ENCODE results near the gene MRFAP1L1.

MRFAP1L1 gene

GRCh38 chr4:6674500-6675149, 35.0 kb downstream of the MRFAP1L1 start:
- TF ChIP-seq, protein P1, sequence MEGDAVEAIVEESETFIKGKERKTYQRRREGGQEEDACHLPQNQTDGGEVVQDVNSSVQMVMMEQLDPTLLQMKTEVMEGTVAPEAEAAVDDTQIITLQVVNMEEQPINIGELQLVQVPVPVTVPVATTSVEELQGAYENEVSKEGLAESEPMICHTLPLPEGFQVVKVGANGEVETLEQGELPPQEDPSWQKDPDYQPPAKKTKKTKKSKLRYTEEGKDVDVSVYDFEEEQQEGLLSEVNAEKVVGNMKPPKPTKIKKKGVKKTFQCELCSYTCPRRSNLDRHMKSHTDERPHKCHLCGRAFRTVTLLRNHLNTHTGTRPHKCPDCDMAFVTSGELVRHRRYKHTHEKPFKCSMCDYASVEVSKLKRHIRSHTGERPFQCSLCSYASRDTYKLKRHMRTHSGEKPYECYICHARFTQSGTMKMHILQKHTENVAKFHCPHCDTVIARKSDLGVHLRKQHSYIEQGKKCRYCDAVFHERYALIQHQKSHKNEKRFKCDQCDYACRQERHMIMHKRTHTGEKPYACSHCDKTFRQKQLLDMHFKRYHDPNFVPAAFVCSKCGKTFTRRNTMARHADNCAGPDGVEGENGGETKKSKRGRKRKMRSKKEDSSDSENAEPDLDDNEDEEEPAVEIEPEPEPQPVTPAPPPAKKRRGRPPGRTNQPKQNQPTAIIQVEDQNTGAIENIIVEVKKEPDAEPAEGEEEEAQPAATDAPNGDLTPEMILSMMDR (IDR thresholded peaks at IDR 0.05): peak; percentile 75
- no peak for TF ChIP-seq ZFX (IDR thresholded peaks at IDR 0.05; ENCODE audit: borderline replicate concordance)
- peak overlapping the region; percentile 98 for H3K27ac ChIP-seq

DNA sequence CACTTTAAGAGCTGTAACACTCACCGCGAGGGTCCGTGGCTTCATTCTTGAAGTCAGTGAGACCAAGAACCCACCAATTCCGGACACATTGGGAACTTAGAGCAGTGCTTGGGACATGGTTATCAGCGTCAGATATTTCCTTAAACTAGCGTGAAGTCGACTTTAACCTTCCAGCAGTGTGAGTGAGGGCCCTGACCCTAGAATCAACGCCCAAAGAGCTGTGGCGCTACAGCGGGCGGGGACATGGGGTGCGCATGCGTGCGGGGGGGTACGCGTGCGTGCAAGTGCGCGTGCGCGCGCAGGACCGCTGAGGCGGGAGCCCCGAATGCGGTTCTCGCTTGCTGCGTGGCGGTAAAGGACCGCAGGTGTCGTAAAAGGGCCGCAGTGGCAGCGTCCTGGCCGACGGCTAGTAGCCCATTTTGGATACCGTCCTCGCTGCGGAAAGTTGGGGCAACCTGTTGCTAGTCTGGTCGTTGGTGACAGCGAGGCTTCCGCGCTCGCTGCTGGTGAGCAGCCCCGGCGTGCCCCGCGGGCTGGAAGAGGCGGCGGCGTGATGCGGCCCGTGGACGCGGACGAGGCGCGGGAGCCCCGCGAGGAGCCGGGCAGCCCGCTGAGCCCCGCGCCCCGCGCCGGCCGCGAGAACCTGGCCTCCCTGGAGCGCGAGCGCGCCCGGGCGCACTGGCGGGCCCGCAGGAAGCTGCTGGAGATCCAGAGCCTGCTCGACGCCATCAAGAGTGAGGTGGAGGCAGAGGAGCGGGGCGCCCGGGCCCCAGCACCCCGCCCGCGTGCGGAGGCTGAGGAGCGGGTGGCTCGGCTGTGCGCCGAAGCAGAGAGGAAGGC, 35.8 kb downstream of the MRFAP1L1 start:
- H3K27ac ChIP-seq: peak overlapping the region; percentile 98

GRCh38 chr4:6673191-6673659, 36.4 kb downstream of the MRFAP1L1 start:
- peak overlapping the region; percentile 98 for H3K27ac ChIP-seq

More for the DNA sequence above, 35.8 kb downstream of the MRFAP1L1 start:
- no peak for TF ChIP-seq ZFX (IDR thresholded peaks at IDR 0.05; ENCODE audit: borderline replicate concordance)
- TF ChIP-seq, protein P1 (IDR thresholded peaks at IDR 0.05): no peak

- H3K27ac ChIP-seq: peak overlapping the region; percentile 98
Observed at GRCh38 chr4:6672541-6673190, 37.0 kb downstream of the MRFAP1L1 start.

DNA sequence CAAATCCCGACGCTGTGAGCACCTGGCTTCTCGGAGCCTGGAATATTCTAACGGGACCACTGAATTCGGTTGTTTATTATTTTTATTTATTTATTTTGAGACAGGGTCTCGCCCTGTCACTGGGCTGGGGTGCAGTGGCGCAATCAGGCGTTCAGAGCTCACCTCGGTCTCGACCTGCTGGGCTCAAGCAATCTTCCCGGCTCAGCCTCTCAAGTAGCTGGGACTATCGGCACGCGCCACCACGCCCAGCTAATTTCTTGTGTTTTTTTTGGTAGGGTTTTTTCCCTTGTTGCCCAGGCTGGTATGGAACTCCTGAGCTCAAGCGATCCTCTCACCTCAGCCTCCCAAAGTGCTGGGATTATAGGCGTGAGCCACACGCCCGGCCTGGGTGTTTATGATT, 37.5 kb downstream of the MRFAP1L1 start:
- TF ChIP-seq, protein P1 (IDR thresholded peaks at IDR 0.05): no peak
- TF ChIP-seq ZFX (IDR thresholded peaks at IDR 0.05; ENCODE audit: borderline replicate concordance): no peak
- peak overlapping the region; percentile 98 for H3K27ac ChIP-seq

DNA sequence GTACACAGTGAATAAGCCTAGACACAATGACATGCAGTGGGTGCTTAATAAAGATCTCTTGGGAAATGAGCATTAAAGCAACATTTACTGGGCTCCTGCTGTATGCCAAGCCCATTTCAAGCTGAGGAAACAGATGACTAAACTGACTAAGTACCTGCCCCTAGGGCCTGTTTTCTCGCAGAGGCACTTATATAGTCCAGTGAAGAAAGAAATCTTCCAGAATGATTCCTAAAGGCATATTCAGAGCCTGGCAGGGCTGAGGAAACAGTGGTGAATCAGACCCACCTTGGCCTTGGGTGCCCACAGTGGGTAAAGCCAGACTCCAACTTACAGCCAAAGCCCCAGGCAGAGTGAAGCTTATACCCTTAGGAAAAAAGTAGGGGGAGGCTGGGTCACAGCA, 38.0 kb downstream of the MRFAP1L1 start:
- TF ChIP-seq, protein P1 (IDR thresholded peaks at IDR 0.05): no peak
- no peak for TF ChIP-seq ZFX (IDR thresholded peaks at IDR 0.05; ENCODE audit: borderline replicate concordance)
- H3K27ac ChIP-seq: no peak overlapping the region

GRCh38 chr4:6668391-6668790, 41.3 kb downstream of the MRFAP1L1 start:
- H3K27ac ChIP-seq: no peak overlapping the region
- TF ChIP-seq, protein P1 (IDR thresholded peaks at IDR 0.05): no peak
- no peak for TF ChIP-seq ZFX (IDR thresholded peaks at IDR 0.05; ENCODE audit: borderline replicate concordance)

DNA sequence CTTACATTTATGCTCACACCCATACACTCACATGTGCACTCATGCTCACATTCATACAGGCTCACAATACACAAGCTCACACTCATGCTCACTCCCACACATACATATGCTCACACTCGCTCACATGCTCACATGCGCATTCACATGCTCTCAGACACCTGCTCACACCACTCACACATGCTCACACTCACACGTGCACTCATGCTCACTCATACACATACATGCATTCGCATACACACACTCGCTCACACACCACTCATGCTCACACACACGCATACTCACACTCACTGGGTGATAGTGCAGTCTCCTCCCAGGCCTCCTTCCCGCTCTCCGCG, 44.4 kb downstream of the MRFAP1L1 start:
- TF ChIP-seq, protein P1 (IDR thresholded peaks at IDR 0.05): no peak
- no peak for TF ChIP-seq ZFX (IDR thresholded peaks at IDR 0.05; ENCODE audit: borderline replicate concordance)
- H3K27ac ChIP-seq: no peak overlapping the region
